HG03280 (cell line): ENCODE results near the gene FBXO15.
A peak's percentile ranks its signal among the peaks of the same experiment; 100 is the strongest.

Source experiments
- ATAC-seq: cut with Tn5 transposase; IDR thresholded peaks from one replicate; pipeline ENCODE4 v1.9.1; 2021; ENCODE audit warnings: mild to moderate bottlenecking, moderate library complexity; ENCODE audit not compliant: unreplicated experiment

The FBXO15 gene

DNA sequence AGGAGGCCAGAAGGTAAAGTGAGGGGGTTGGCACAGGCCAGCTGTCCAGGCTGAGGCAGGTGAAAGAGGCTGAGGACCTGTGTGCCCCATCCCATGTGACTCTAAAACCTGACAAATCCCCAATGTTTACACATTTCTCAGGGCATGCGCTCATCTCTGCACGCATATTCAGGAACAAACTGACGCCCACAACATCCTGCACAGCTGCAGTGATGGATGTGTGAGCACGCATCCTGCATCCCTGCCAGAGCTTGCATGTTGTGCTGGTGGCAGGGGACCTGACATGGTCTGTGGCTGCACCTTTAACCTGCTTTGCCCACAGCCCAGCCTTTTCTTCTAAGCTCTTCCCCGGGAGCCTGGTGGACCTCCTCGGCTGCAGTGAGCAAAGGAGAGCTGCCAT lies 83.1 kb downstream of the FBXO15 start:
- ATAC-seq, result no peak

DNA sequence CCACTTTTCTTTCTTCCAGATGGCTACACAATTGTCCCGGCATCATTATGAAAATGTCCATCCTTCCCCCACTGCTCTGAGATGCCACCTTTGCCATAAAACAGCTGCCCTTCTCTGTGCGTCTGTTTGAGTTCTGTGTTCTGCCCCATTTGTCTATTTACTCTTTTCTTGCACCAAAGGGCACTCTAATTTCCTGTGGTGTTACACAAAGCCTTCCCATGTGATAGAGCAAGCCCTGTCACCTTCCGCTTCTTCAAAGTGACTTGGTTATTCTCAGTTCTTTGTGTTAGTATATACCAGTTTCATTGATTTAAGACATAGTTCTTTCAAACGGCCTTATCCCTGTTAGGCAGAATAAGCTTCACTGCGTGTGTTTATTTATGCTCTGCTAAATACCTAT lies 84.1 kb downstream of the FBXO15 start:
- ATAC-seq, result no peak

DNA sequence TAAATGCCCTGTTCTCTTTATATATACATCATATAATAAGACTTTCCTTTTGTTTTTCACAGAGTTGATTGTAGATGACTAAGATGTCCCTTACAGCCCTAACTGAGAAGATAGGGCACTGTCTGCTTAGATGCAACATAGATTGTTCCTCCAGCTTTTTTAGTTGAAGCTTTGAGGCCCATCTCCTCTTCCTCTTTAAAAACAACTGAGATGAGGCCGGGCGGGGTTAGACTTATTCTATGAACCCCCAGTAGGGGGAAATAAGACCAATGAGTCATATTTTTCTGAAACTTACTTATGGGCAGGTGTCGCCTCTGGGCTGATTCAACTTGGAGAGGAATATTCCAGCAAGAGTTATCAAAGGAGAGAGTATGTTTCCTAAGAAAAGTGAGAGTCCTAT lies 84.6 kb downstream of the FBXO15 start:
- ATAC-seq, result peak; percentile 61

DNA sequence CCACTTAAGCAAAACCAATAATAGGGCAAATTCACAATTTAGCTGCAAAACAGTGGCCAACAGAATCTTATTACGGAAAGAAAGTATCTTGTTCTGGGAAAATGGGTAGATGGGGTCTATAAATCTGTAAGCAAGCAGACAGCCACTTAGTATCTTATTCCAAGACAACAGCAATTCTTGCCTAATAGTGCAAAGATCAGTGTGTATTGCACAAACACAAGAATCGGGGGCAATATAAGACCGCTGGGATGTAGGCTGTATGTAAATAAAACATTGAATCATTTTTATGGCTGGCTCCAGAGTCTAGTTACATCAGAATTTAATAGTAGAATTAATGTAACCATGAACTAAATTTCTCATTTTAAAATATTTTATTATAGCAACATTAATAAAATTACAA lies 85.6 kb downstream of the FBXO15 start:
- no peak for ATAC-seq

DNA sequence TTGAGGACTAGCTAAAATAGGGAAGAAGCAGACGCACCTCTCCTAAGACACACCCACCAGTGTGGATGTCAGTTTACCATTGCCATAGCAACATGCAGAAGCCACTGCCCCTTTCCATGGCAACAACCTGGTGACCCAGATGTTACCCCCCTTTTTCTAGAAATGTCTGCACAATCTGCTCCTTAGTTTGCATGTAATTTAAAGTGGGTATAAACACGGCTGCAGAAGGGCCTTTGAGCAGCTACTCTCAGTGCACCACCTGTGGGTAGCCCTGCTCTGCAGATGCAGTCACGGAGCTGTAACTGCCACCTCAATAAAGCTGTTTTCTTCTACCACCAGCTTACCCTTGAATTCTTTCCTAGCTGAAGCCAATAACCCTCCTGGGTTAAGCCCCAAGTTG lies 87.1 kb downstream of the FBXO15 start:
- ATAC-seq, result no peak

DNA sequence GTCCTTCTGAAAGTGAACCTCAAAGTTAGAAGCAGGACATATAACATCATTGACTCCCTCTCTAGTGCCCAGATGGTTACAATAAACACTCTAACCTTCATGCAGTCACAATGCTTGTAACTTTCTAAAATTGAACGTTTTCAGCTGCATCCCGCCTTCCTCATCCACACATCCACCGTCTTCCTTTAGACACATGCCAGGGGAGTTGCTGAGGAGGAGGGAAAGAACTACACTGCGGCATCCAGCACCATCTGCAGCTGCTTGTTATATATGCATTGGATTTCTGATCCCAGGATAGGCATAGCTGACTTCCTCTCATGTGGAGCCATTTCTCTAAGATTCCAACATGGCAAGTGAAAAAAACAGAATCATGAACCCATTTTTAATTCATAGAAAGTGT lies 96.8 kb downstream of the FBXO15 start:
- no peak for ATAC-seq

DNA sequence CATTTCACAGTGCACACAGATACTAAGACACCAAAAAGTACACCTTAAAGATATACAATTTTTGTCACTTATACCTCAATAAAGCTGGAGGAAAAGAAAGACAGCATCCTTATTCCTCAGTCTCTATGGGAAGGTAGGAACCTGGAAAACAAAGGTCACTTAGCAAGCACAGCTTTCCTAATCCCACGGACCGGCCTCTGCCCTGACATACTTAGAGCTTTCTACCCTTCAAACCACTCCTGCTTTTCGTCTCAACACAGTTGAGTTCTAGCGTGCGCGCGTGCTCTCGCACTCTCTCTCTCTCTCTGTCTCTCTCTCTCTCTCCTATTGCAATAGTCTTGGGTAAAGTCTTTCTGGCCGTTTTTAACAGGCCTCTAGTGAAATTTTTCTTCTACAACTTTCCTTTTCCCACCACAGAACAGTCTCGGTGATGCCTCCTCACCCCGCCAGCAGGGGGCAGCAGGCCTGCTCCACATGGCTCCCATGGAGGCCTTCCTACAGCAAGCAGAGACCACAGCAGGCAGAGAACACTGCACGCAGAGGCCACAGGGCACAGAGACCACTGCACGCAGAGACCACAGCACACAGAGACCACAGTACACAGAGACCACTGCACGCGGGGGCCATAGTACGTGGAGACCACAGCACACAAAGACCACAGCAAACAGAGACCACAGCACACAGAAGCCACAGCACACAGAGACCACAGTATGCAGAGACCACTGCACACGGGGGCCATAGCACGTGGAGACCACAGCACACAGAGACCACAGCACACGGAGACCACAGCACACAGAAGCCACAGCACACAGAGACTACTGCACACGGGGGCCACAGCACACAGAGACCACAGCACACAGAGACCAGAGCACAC lies 106.9 kb downstream of the FBXO15 start:
- ATAC-seq, result peak; percentile 89

DNA sequence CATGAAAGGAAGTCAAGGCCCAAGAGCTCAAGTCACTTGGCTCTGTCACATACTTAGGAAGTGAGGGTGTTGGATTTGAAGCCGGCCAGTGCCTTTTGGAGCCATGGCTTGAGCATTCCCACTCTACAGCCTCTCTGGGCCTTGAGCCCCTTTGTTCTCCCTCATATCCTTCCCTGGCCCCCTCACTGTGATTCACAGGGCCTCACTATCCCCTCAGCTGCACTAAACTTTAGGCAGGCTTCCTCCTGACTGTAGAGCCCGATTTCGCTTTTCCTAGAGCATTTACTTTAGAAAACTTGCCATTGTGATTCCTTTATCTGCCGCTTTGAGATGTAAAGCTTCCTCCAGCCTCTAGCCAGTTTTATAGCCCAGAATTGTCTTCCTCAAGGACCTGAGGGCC lies 107.6 kb downstream of the FBXO15 start:
- ATAC-seq, result no peak

DNA sequence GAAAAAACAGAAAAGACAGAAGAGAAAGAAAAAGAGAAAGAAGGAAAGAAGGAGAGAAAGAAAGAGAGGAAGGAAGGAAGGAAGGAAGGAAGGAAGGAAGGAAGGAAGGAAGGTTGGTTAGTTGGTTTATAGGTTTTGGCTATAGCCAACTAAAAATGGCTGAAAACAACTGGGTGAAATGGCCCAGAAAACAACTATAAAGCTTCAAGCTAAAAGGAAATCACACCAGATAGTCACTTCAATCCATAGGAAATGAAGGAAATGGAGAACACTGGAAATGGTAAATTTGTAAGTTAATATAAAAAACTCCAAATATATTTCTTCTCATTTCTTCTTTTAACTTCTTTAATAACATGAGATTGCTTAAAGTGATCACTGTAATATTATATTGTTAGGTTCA lies 118.5 kb downstream of the FBXO15 start:
- no peak for ATAC-seq
